ENCODE results near the gene TMEM69. TPM values are rescaled to one million over a fixed set of nuclear protein-coding genes. Genes with fewer than 3 reads are reported as not detected.

Gene TMEM69
- total and polyA plus RNA-seq, 2 of the 8 experiments (the other 6 are each of a cell fraction or from before 2014, with no cell fraction given) = 39.0 to 123 TPM

- TF ChIP-seq BACH1 (IDR thresholded peaks at IDR 0.05; ENCODE audit: low read length) = no peak
Measured at GRCh38 chr1:45656573-45657226, 31.3 kb upstream of the TMEM69 start (continued).
